Measurements from ENCODE around the gene LSM4.

The LSM4 gene

GRCh38 chr19:18291590-18292461 is 31.1 kb downstream of the LSM4 start:
- no peak for DNase-seq

GRCh38 chr19:18291019-18291524 is 31.8 kb downstream of the LSM4 start:
- DNase-seq, result no peak

DNA sequence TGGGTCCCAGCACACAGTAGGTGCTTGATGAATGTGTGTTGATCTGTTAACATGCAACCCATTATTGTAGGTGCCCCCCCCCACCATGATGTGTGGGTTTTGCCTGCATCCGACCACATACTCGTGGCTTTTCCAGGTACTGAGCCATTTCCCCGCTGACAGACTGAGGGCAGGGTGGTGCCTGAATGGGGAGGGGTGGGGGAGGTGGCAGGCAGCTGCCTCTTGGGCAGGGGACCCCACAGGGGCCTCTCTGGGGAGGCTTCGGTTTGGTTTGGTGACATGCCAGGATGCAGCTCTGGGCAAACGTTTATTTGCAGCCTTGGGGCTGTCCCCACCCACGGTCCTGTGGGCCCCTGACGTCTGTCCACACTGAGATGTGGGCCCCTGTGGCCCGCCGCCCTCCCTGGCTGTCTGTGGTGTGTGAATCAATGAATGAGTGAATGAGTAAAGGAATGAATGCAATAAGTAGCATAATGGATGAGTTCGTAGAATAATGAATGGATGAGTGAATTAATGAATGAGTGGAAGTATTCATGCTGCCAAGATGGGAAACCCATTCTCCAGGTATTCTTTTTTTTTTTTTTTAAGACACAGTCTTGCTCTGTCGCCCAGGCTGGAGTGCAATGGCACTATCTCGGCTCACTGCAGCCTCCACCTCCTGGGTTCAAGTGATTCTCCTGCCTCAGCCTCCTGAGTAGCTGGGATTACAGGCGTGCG is 32.4 kb downstream of the LSM4 start:
- DNase-seq, result no peak

DNA sequence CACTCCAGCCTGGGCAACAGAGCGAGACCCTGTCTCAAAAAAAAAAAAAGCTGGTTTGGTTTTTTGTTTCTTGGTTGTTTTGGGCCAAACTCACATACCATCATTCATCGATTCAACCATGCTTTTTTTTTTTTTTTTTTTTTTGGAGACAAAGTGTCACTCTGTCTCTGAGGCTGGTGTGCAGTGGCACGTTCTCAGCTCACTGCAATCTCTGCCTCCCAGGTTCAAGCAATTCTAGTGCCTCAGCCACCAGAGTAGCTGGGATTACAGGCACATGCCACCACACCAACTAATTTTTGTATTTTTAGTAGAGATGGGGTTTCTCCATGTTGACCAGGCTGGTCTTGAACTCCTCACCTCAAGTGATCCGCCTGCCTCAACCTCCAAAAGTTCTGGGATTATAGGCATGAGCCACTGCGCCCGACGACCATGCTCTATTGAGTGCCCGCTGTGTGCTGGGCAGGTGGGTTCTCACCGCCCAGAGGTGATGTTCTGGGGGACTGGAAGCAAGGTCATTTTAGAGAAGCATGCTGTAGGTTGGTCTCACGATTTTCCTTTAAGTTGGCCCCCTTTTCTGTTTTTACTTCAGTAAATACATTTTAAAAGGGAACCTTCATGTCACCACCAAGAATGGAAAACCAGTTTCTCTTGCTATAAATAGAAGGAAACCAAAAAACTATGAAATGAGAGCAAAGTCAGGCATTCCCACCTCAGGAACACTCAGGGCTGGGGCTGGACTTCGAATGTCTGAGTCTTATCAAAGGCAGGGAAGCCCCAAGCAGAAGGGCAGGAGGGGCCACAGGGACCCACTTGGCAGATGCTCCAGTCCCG is 33.2 kb downstream of the LSM4 start:
- no peak for DNase-seq

GRCh38 chr19:18287836-18288772 is 34.8 kb downstream of the LSM4 start:
- no peak for DNase-seq

DNA sequence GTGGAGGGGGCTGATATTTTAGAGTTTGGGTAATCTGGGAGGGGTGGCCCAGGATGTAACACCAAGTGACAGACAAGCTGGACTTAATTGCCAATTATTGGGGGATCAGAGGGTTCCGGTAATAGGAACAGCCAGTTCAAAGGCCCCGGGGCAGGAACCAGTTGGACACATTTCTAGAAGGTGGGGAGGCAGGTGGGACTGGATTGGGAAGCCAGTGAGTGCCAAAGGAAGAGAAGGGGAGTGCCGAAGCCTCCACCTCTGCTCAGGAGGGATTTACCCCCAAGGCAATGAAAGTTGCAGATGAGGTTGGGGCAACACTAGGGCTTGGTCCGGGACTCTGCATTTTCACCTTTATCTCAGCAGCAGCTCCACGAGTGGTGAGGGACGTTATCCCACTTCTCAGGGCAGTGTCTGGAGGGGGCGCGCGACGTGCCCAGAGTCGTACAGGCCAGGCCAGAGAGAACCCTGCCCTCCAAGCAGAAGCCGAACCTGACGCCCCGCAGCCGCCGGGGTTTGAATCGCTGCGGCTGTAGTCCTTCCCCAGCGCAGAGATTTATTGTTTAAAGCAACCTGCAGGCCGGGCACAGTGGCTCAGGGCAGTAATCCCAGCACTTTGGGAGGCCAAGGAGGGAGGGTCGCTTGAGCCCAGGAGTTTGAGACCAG is 35.8 kb downstream of the LSM4 start:
- DNase-seq, result no peak

DNA sequence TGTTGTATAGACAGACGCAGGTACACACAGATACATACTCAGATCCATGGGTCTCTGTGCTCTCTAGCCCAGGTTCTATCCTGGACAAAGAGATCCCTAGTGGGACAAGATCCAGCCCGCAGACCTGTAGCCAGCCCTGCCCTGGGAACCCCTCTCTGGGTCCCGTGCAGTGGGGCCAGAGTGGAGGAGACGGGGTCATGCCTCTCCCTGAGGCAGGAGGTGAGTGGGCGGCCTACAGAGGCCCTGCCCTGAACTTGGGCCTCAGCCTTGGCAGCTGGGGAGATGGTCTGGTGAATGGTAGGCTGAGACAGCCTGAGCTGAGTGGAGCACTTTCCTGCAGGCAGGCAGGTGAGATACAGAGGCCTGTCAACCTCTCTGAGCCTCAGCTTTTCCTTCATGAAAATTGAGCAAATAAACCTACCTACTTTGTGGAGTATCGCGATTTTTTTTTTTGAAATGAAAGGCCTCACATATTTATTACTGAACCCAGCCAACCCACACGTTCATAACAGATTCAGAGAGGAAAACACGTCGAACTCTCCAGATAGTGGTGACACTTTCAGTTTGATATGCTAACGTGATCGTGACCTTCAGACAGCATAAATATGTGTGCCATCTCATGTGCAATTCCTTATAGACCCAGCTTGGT is 38.0 kb downstream of the LSM4 start:
- no peak for DNase-seq

DNA sequence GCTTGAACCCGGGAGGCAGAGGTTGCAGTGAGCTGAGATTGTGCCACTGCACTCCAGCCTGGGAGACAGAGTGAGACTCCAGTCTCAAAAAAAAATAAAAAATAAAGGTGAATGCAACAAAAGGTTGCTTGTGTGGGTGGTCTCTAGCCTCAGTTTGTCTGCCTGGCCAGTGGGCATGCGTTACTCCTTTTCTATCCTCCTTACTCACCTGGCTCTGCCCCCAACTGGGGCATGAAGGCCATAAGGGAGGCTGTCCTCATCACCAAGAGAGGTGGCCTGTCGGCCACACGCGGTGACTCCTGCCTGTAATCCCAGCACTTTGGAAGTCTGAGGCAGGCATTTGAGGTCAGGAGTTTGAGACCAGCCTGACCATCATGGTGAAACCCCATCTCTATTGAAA is 39.5 kb downstream of the LSM4 start:
- no peak for DNase-seq

GRCh38 chr19:18282788-18283141 is 40.1 kb downstream of the LSM4 start:
- DNase-seq, result no peak

DNA sequence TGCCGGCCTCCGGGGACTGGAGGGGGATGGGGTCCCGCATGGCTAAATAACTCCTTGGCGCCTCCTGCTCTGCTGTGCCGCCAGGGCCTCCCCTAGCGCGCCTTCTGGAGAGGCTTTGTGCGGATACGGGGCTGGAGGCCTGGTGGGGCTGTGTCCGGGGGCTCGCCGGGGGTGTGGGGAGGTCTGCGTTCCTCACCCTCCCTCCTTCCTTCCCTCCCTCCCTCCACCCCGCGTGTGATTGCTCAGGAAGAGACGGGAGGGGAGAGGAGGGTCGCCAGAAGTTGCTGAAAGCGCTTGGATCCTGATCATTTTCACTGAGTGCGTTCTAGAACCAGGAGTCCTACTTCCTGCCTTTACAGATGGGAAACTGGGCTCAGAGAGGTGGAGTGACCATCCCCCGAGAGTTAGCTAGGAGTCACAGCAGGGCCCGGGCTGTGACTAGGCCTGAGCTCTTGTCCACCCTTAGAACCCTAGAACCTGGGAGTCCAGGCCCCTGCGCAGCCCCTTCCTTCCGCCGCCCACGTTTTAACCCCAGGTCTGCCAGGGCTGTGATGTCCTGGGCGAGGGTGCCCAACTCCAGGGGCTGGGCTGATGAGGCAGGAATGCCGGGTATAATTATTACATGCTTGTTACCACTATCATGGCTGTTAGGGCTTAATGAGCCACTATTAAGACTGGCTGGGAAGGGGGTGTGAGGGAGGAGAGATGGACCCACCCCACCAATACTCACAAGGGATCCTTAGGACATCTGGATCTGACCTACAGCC is 40.7 kb downstream of the LSM4 start:
- peak; percentile 81 for DNase-seq

DNA sequence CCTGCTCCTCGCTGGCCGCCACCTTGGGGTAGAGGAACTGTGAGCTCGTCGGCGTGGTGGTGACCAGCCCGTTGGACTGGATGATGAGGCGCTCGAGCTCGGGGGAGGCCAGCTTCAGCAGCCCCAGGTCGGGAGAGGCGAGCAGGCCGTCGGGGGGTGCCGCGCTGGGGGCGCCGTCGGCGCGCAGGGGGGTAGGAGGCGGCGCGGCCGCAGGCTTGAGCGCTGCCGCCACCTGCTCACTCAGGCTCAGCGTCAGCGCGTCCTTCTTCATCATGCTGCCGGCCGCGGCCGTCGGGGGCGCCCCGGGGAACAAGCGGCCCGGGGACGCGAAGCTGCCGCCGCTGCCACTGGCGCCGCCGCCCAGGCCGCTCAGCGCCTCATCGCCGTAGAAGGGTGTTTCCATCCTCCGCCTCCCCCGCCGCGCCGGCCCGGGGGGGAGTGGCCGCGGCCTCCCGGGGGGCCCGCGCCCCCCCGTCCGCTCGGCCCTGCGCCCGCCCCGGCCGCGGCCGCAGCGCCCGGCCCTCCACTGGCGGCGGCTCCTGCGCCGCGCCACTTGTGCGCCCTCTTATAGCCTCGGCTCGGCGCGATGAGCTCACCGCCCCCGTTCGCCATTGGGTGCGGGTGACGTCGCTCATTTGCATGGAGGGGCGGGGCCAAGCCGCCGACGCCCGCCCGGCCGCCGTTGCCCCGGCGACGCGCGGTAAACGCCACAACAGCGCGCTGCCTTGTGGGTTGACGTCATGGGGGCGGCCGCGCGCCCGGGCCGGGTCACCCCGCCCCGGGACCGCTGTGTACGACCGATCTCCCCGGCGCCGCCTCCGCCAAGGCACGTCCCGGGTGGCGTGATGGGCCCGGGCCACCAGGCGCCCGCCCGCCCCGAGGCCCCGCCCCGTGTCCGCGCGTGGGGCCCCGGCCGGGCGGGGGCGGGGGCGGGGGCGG is 41.5 kb downstream of the LSM4 start, which contains the start of gene JUND:
Gene JUND, minus strand, starts transcription at position 541 of the 939 bp plus-strand sequence. Its CDS starts 138 bp downstream, at position 403.
- peak; percentile 84 for DNase-seq

- peak; percentile 28 for DNase-seq
Observed at GRCh38 chr19:18280247-18281081, 42.4 kb downstream of the LSM4 start.

GRCh38 chr19:18279516-18280246 is 43.2 kb downstream of the LSM4 start:
- peak; percentile 63 for DNase-seq

- no peak for DNase-seq
Observed at GRCh38 chr19:18279266-18279515, 43.7 kb downstream of the LSM4 start.

DNA sequence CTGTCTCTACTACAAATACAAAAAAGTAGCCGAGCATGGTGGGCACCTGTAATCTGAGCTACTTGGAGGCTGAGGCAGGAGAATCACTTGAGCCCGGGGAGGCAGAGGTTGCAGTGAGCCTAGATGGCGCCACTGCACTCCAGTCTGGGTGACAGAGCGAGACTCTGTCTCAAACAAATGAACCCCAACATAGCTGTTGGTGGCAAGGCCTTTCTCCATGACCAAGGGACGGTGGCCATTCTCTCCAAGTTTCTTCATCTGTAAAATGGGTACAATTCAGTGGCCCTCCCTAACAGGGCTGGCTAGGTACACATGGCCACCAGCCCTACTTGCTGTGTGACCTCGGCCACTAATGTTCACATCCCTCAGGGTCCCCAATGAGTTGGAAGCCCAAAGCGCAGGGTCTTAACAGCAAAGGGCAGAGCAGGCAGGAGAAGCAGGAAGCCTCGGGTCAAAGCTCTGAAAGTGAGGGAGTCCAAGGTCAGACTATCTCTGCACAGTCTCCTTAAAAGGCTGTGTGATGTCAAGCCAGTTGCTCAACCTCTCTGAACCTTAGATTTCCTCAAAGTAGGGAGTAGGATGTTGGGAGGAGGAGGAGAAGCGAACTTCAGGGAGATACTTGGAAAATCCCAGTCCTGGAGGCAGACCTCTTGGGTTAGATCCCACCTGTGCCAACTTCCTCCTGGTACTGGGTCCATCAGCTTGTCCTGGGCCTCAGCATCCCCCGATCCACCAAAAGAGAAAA is 44.2 kb downstream of the LSM4 start:
- no peak for DNase-seq

- DNase-seq, result no peak
Observed at GRCh38 chr19:18274781-18275356, 48.0 kb downstream of the LSM4 start.

Measured in SHP77 treated with DMSO at 0.1 percent for 48 hours (cell line).